ENCODE data around the gene DISC1. TPM values are rescaled to one million over a fixed set of nuclear protein-coding genes. Genes with fewer than 3 reads are reported as not detected.

The DISC1 gene
- total and polyA plus RNA-seq, 2 of the 13 experiments (the other 11 are each of a cell fraction or from before 2014, with no cell fraction given) = 4.2 to 4.6 TPM

DNA sequence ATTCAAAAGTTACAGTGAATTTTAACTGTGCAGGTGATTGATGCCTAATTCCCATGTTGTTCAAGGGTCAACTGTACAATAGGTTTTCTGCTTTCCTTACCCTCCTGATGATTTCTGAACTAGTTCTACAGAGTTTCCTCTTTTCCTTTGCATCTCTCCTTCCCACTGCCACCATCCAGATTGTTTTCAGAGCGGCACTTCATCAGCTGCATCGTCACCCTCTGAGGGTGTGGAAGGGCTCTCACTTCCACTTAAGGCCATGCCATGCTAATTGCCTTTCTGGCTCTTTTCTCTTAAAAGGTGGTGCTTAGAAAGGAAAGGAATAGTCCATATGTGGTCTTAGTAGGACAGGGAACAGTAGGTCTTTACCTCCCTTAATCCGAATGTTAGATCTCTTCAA, 39.1 kb downstream of the DISC1 start:
- in situ Hi-C loops (cut with HindIII; ENCODE audit: extremely low pct_ligation_motif_present, low pct_unique_long_range_greater_than_20kb) = no loop called here
- Histone ChIP-seq H3K9ac (ENCODE audit: insufficient read depth, low read depth, low read length) (no peak overlapping the region), H3K4me1 (ENCODE audit: insufficient read depth, low read length) (peaks cover 18% of the 10 kb centered on the region), H3K36me3 (replicated peaks in 1 of 2; ENCODE audit: control insufficient read depth in 1 of 2, insufficient read depth in 2 of 2, low read length in 2 of 2) (no peaks in the 10 kb centered on the region), H3K4me2 (ENCODE audit: low read depth, low read length) (no peak overlapping the region), H3K9me3 (ENCODE audit: low read length) (no peaks in the 10 kb centered on the region), H3K79me2 (ENCODE audit: insufficient read depth, low read length) (no peaks in the 10 kb centered on the region), H4K20me1 (ENCODE audit: insufficient read depth, low read length) (no peaks in the 10 kb centered on the region), H3K27me3 (ENCODE audit: control insufficient read depth in 1 of 2, insufficient read depth in 2 of 2, low read length in 2 of 2) (no peaks in the 10 kb centered on the region), H3K27ac (ENCODE audit: extremely low read length, insufficient read depth, low read length) (no peak overlapping the region), H2AFZ (ENCODE audit: low read length) (no peak overlapping the region), H3K4me3 (replicated peaks in 1 of 3; ENCODE audit: insufficient read depth in 1 of 3, low read depth in 2 of 3, low read length in 3 of 3) (no peak overlapping the region)
- no peak for ATAC-seq
- no peak for DNase-seq (ENCODE audit: low spot score)
- no peak for FAIRE-seq
- intact Hi-C loops (cut with micrococcal nuclease; ENCODE audit: unreplicated experiment) = no loop called here
- POLR2A ChIA-PET = no interaction called here
- no TSS peak for BruUV-seq (replicated peaks)
- WGBS (ENCODE audit: low lambda C conversion rate) = 98% methylated on average over 3 of the region's 3 CpGs
- TF ChIP-seq TOPORS (CRISPR knock-in tag; IDR thresholded peaks at IDR 0.05) = no peak
- TF ChIP-seq RFX5 (IDR thresholded peaks at IDR 0.05; ENCODE audit: low read depth, low read length) = no peak
- TF ChIP-seq ZMYM3 (CRISPR knock-in tag; IDR thresholded peaks at IDR 0.05) = no peak
- TF ChIP-seq, protein P1, sequence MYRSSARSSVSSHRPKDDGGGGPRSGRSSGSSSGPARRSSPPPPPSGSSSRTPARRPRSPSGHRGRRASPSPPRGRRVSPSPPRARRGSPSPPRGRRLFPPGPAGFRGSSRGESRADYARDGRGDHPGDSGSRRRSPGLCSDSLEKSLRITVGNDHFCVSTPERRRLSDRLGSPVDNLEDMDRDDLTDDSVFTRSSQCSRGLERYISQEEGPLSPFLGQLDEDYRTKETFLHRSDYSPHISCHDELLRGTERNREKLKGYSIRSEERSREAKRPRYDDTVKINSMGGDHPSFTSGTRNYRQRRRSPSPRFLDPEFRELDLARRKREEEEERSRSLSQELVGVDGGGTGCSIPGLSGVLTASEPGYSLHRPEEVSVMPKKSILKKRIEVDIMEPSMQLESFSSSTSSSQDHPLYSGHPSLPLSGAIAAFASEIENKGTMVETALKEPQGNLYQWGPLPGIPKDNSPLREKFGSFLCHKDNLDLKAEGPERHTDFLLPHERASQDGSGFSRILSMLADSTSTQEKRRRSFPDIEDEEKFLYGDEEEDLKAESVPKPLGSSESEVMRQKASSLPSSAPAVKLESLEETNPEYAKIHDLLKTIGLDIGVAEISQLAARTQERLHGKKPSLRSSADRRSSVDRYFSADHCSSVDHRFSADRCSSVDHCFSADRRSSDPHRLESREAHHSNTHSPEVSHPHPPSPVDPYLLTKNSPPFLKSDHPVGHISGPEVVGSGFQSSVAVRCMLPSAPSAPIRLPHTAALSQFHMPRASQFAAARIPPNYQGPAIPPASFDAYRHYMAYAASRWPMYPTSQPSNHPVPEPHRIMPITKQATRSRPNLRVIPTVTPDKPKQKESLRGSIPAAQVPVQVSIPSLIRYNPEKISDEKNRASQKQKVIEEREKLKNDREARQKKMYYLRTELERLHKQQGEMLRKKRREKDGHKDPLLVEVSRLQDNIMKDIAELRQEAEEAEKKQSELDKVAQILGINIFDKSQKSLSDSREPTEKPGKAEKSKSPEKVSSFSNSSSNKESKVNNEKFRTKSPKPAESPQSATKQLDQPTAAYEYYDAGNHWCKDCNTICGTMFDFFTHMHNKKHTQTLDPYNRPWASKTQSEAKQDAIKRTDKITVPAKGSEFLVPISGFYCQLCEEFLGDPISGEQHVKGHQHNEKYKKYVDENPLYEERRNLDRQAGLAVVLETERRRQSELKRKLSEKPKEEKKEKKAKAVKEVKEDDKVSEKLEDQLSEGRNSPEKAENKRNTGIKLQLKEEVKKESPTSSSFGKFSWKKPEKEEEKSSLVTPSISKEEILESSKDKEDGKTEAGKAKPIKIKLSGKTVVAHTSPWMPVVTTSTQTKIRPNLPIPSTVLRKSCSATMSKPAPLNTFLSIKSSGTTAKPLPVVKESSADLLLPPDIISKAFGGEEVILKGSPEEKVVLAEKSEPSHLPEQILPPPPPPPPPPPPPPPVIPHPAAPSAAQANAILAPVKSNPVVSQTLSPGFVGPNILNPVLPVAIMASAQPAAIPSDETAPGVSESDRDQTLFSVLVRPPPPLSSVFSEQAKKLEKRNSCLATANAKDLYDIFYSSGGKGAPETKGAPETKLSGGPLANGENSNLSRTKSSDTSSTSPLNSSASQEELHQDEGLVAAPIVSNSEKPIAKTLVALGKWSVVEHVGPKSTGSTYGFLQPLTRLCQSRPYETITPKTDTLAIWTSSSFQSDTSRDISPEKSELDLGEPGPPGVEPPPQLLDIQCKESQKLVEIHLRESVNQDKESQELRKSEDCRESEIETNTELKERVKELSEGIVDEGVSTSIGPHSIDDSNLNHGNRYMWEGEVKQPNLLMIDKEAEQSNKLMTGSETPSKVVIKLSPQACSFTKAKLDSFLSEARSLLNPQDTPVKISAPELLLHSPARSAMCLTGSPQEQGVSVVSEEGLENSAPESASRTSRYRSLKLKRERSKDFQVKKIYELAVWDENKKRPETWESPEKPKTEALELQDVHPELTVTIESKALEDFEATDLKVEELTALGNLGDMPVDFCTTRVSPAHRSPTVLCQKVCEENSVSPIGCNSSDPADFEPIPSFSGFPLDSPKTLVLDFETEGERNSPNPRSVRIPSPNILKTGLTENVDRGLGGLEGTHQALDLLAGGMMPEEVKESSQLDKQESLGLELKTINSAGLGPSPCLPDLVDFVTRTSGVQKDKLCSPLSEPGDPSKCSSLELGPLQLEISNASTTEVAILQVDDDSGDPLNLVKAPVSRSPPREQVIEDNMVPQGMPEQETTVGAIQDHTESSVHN (CRISPR knock-in tag; IDR thresholded peaks at IDR 0.05) = no peak
- no peak for TF ChIP-seq ZNF224 (CRISPR knock-in tag; IDR thresholded peaks at IDR 0.05)
- no peak for TF ChIP-seq KLF6 (CRISPR knock-in tag; IDR thresholded peaks at IDR 0.05)
- no peak for TF ChIP-seq SIN3B (IDR thresholded peaks at IDR 0.05; ENCODE audit: low read length)
- TF ChIP-seq, protein P2, sequence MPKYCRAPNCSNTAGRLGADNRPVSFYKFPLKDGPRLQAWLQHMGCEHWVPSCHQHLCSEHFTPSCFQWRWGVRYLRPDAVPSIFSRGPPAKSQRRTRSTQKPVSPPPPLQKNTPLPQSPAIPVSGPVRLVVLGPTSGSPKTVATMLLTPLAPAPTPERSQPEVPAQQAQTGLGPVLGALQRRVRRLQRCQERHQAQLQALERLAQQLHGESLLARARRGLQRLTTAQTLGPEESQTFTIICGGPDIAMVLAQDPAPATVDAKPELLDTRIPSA (CRISPR knock-in tag; IDR thresholded peaks at IDR 0.05; ENCODE audit: borderline replicate concordance) = no peak
- CTCF ChIA-PET (ENCODE audit: low intra/inter-chr PET ratio, low total read pairs) = no interaction called here
